Panc1 (cell line): Measurements from ENCODE around the gene NELL2.

Experiments
- CTCF ChIP-seq: fragments of 450-650 bp; IDR thresholded peaks from 2 replicates; pipeline ENCODE4 v1.5.1; 2017; ENCODE audit warnings: mild to moderate bottlenecking
- POLR2AphosphoS5 ChIP-seq: IDR thresholded peaks from 2 replicates; pipeline ENCODE4 v1.6.1; 2012; ENCODE audit warnings: mild to moderate bottlenecking, low read depth, low read length, moderate library complexity
- REST ChIP-seq, 2 experiments: IDR thresholded peaks; 2 replicates each; pipeline ENCODE4 v1.6.1; 2011 to 2012; ENCODE audit warnings: low read depth in 2 of 2, control low read depth in 1 of 2, low read length in 1 of 2, mild to moderate bottlenecking in 1 of 2, moderate library complexity in 1 of 2; ENCODE audit not compliant: insufficient read depth in 1 of 2
- SIN3A ChIP-seq: IDR thresholded peaks from 2 replicates; pipeline ENCODE4 v1.6.1; 2012; ENCODE audit warnings: low read depth, mild to moderate bottlenecking, low read length, moderate library complexity, borderline replicate concordance; ENCODE audit not compliant: insufficient read depth
- TCF7L2 ChIP-seq: IDR thresholded peaks from 2 replicates; pipeline ENCODE4 v1.6.1; 2011; ENCODE audit warnings: mild to moderate bottlenecking, low read depth, low read length, inconsistent platforms

DNA sequence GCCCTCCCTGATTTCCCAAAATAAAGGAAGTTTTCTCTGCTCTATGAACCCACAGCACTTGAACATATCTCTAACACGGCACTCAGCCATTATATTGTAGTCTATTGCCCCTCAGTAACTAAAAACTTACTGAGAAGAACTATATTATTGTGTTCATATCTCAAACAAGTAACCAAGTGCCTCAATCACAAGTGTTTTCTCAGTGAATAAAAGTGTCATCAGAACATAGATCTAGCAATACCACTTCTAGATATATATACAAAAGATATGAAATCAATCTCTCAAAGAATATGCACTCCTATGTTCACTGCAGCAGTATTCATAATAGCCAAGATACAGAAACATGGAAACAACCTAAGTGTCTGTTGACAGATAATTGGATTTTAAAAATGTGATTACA, 138.1 kb downstream of the NELL2 start:
- TF ChIP-seq CTCF: no peak
- TF ChIP-seq POLR2AphosphoS5: no peak
- TF ChIP-seq SIN3A: no peak
- TF ChIP-seq REST (IDR thresholded peaks at IDR 0.05; ENCODE audit: insufficient read depth in 1 of 2, low read depth in 2 of 2, low read length in 1 of 2): no peak
- no peak for TF ChIP-seq TCF7L2
